ENCODE data around the gene CASS4. TPM values are rescaled to one million over a fixed set of nuclear protein-coding genes. Genes with fewer than 3 reads are reported as not detected.

The CASS4 gene
- total and polyA plus RNA-seq, 2 donors (not counting 3 experiments of a cell fraction or from before 2014, with no cell fraction given): not detected

- CTCF ChIA-PET: interaction anchor here (1.3 to 1.5 kb wide), 3 partner anchors 8 to 26 kb away, joined by 3 read pairs; partner anchors contain the start of gene CASS4
- Histone ChIP-seq H3K4me1 (ENCODE audit: control insufficient read depth, extremely low read depth, insufficient read depth, low read length) (no peaks in the 10 kb centered on the region), H3K36me3 (ENCODE audit: control insufficient read depth in 2 of 2, extremely low read depth in 1 of 2, insufficient read depth in 2 of 2, low read length in 2 of 2) (no peaks in the 10 kb centered on the region), H2AFZ (ENCODE audit: low read depth, low read length) (no peak overlapping the region), H3K27me3 (ENCODE audit: control insufficient read depth in 2 of 2, insufficient read depth in 2 of 2, low read length in 2 of 2) (peaks cover 19 to 21% of the 10 kb centered on the region in 2 experiments), H3K9ac (replicated peaks; ENCODE audit: extremely low read depth, insufficient read depth, low read length) (no peak overlapping the region), H3K4me3 (replicated peaks in 1 of 3; ENCODE audit: insufficient read depth in 1 of 3, low read depth in 1 of 3, low read length in 3 of 3) (no peak overlapping the region), H3K9me3 (replicated peaks; ENCODE audit: control insufficient read depth, insufficient read depth, low read length) (no peaks in the 10 kb centered on the region), H3K79me2 (ENCODE audit: control insufficient read depth, insufficient read depth, low read length) (no peaks in the 10 kb centered on the region), H4K20me1 (replicated peaks; ENCODE audit: control insufficient read depth, extremely low read depth, insufficient read depth, low read length) (no peaks in the 10 kb centered on the region), H3K27ac (ENCODE audit: insufficient read depth, low read depth, low read length) (no peak overlapping the region), H3K9me1 (replicated peaks; ENCODE audit: control insufficient read depth, extremely low read depth, insufficient read depth, low read length) (no peaks in the 10 kb centered on the region), H3K4me2 (ENCODE audit: insufficient read depth, low read length) (no peak overlapping the region)
- no TSS peak for BruUV-seq (replicated peaks)
- dilution Hi-C loops (cut with MboI; ENCODE audit: extremely low pct_ligation_motif_present, low sequenced_read_pairs): no loop called here
- FAIRE-seq: no peak
- POLR2A ChIA-PET: no interaction called here
- intact Hi-C loops (cut with micrococcal nuclease): no loop called here
- DNase-seq (ENCODE audit: low read depth, low spot score): no peak
- TF ChIP-seq GATA2 (IDR thresholded peaks at IDR 0.05; ENCODE audit: insufficient read depth, insufficient read length, low read depth, low read length) (no peak), MYC (IDR thresholded peaks at IDR 0.05; ENCODE audit: low read depth, low read length) (no peak), JUN (IDR thresholded peaks at IDR 0.05; ENCODE audit: borderline replicate concordance, insufficient read depth, insufficient read length, low read depth) (no peak), EZH2 (IDR thresholded peaks at IDR 0.05; ENCODE audit: borderline replicate concordance, low read depth, low read length, severe bottlenecking) (no peak), FOS (IDR thresholded peaks at IDR 0.05; ENCODE audit: borderline replicate concordance, insufficient read depth, low read length) (no peak), CTCF (IDR thresholded peaks at IDR 0.05; ENCODE audit: extremely low read depth in 1 of 2, insufficient read depth in 1 of 2, low read depth in 1 of 2, low read length in 2 of 2) (no peak), POLR2AphosphoS5 (IDR thresholded peaks at IDR 0.05; ENCODE audit: insufficient read depth, low read depth, low read length) (no peak), POLR2A (IDR thresholded peaks at IDR 0.05; ENCODE audit: low read depth, low read length) (no peak), MAX (IDR thresholded peaks at IDR 0.05; ENCODE audit: insufficient read depth, insufficient read length) (no peak)
Observed at GRCh38 chr20:56437196-56437960, 25.3 kb downstream of the CASS4 start.
